Measurements from ENCODE around the gene DYNC1LI2. TPM values are rescaled to one million over a fixed set of nuclear protein-coding genes. Genes with fewer than 3 reads are reported as not detected.

Gene DYNC1LI2
- total RNA-seq, 1 donor from 2014 or later = 125 TPM

DNA sequence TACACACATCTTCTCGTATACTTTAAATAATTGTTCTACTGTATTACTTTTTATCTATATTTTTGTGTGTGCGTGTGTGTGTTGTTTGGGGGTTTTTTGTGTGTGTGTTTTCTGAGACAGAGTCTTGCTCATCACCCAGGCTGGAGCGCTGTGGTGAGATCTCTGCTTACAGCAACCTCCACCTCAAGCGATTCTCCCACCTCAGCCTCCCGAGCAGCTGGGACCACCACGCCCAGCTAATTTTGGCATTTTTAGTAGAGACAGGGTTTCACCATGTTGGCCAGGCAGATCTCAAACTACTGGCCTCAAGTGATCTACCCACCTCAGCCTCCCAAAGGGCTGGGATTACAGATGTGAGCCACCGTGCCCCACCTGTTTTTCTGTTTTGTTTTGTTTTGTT is 53.4 kb downstream of the DYNC1LI2 start:
- peaks cover 16% of the 10 kb centered on the region for H3K4me1 Mint-ChIP-seq
- DNase-seq (ENCODE audit: low read depth, low spot score) = no peak
- H3K4me3 Mint-ChIP-seq = peak overlapping the region; percentile 81
- no peaks in the 10 kb centered on the region for H3K9me3 Mint-ChIP-seq
- peaks cover 42% of the 10 kb centered on the region for H3K27me3 Mint-ChIP-seq (ENCODE audit: low read depth)
- no peak overlapping the region for H3K27ac Mint-ChIP-seq (ENCODE audit: unreplicated experiment)
- H3K36me3 Mint-ChIP-seq (ENCODE audit: low read depth) = no peaks in the 10 kb centered on the region
- no peak for TF ChIP-seq CTCF (conservative IDR thresholded peaks at IDR 0.05)

DNA sequence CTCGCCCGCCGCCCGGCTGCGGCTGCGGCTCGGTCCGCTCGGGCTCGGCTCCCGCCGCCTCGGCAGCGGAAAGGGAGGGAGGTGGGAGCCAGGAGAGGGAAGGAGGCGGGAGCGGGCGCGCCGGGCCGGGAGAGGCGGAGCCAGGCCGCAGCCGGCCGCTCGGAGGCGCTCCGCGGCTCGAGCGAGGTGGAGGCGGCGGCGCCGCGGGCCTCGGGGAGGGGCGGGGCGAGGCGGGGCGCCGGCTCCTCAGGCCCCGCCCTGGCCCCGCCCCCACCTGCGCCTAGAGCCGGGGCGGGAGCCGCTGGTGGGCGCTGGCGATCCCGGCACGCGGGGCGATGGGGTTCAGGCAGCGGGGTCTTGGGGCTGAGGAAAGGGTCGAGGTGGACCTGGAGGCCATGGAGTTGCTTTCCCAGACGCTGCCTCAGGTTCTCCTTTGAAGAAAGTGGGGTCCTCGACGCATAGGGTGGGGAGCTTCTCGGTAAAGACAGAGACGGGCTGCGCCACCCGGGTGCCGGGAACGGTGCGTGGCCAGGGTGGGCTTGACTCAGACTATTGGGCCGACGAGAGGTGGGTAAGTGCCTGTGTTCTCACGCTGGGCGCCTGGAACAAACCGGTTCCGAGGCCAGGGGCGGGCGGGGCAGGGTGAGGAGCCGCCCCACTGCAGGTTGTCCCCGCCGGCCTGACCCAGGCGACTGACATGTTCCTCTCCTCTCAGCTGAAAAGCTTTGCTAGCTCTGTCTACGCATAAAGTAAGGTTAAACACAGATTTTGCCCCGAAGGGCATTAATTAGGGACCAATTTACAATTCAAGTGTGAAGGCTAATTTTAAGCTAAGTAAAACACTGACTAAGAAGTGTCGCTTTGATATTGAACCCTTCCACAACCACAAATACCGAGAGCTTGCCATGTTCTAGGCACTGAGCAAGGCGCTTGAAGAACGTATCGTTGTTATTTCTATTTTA is 54.5 kb downstream of the DYNC1LI2 start, which contains the start of gene CMTM4:
CMTM4 (minus strand) TSS at position 75 of the 962 bp plus-strand sequence. CDS start 218 bp downstream, outside the sequence.
- Mint-ChIP-seq H3K4me1 (peaks cover 16% of the 10 kb centered on the region), H3K4me3 (peak within 1 kb of the TSS; percentile 87)

DNA sequence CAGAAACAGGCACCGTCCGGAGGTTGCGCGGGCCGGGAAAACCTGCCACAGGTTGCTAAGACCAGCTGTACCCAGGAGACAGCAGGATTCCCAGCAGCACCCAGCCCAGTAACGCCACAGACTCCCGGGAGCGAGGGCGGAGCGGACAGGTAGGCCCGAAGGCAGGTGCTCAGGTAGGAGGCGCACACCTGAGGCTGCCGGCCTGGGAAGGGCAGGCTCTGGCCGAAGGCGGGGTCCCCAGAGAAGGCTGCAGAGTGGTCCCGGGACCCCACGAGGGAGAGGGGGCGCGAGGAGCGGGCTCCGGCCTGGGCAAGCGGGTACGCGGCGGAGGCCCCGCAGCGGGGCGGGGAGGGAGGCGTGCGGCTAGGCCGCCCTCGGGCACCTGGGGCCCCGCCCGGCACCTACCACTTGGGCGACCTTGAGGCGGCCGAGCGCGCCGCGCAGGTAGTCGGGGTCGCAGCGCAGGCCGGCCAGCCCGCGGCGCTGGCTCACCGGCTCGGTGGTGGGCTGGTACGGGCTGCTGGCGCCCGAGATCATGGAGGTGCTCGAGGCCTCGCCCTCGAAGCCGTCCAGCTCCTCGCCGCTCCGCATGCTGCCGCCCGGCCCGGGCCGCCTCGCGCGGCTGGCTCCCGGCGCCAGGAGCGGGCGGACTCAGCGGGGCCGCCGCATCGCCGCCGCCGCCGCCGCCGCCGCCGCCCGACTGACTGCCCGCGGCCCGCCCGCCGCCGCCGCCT is 55.3 kb downstream of the DYNC1LI2 start:
- Mint-ChIP-seq H3K27ac (ENCODE audit: unreplicated experiment) (no peak overlapping the region), H3K4me1 (peaks cover 16% of the 10 kb centered on the region)

More for the DNA sequence above, 54.5 kb downstream of the DYNC1LI2 start, which contains the start of gene CMTM4:
- H3K9me3 Mint-ChIP-seq = no peaks in the 10 kb centered on the region
- DNase-seq (ENCODE audit: low read depth, low spot score) = peak; percentile 67
- peak; percentile 44 for TF ChIP-seq CTCF (conservative IDR thresholded peaks at IDR 0.05)
- H3K27ac Mint-ChIP-seq (ENCODE audit: unreplicated experiment) = no peak within 1 kb of the TSS
- no peaks in the 10 kb centered on the region for H3K36me3 Mint-ChIP-seq (ENCODE audit: low read depth)
- peaks cover 42% of the 10 kb centered on the region for H3K27me3 Mint-ChIP-seq (ENCODE audit: low read depth)

GRCh38 chr16:66695471-66695934 is 55.9 kb downstream of the DYNC1LI2 start:
- no peaks in the 10 kb centered on the region for H3K36me3 Mint-ChIP-seq (ENCODE audit: low read depth)
- peaks cover 42% of the 10 kb centered on the region for H3K27me3 Mint-ChIP-seq (ENCODE audit: low read depth)
- H3K27ac Mint-ChIP-seq (ENCODE audit: unreplicated experiment) = no peak overlapping the region
- no peaks in the 10 kb centered on the region for H3K9me3 Mint-ChIP-seq
- H3K4me1 Mint-ChIP-seq = peaks cover 18% of the 10 kb centered on the region
- no peak for DNase-seq (ENCODE audit: low read depth, low spot score)
- H3K4me3 Mint-ChIP-seq = peak overlapping the region; percentile 87
- TF ChIP-seq CTCF (conservative IDR thresholded peaks at IDR 0.05) = no peak

More for the DNA sequence above, 55.3 kb downstream of the DYNC1LI2 start:
- no peak for TF ChIP-seq CTCF (conservative IDR thresholded peaks at IDR 0.05)
- Mint-ChIP-seq H3K4me3 (peak overlapping the region; percentile 87), H3K9me3 (no peaks in the 10 kb centered on the region), H3K36me3 (ENCODE audit: low read depth) (no peaks in the 10 kb centered on the region), H3K27me3 (ENCODE audit: low read depth) (peaks cover 42% of the 10 kb centered on the region)
- DNase-seq (ENCODE audit: low read depth, low spot score) = peak; percentile 18

DNA sequence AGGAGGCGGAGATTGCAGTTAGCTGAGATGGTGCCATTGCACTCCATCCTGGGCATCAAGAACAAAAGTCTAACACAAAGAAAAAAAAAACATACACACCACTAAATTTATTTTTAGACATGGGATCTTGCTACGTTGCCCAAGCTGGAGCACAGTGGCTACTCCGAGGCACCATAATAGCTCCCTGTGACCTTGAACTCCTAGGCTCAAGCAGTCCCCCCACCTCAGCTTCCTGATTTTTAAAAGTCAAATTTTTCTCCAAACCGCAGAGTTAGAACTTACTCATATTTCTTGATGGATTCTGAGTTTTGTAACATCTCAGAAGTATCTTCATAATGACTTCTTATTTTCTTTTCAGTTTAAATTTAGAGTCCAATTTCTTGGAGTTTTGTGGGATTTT is 58.3 kb downstream of the DYNC1LI2 start:
- H3K36me3 Mint-ChIP-seq (ENCODE audit: low read depth) = no peaks in the 10 kb centered on the region
- DNase-seq (ENCODE audit: low read depth, low spot score) = no peak
- H3K9me3 Mint-ChIP-seq = no peaks in the 10 kb centered on the region
- no peak overlapping the region for H3K27ac Mint-ChIP-seq (ENCODE audit: unreplicated experiment)
- peak overlapping the region; percentile 67 for H3K4me3 Mint-ChIP-seq
- H3K4me1 Mint-ChIP-seq = peaks cover 28% of the 10 kb centered on the region
- TF ChIP-seq CTCF (conservative IDR thresholded peaks at IDR 0.05) = no peak
- H3K27me3 Mint-ChIP-seq (ENCODE audit: low read depth) = peaks cover 26% of the 10 kb centered on the region

All from neural crest cell (in vitro differentiated cells).